ENCODE data around the gene EDEM2. TPM values are rescaled to one million over a fixed set of nuclear protein-coding genes. Genes with fewer than 3 reads are reported as not detected.
A peak's percentile ranks its signal among the peaks of the same experiment; 100 is the strongest.

Gene EDEM2
- polyA plus RNA-seq, 2 of the 4 experiments (the other 2 are of a cell fraction) = 41.6 to 51.2 TPM

DNA sequence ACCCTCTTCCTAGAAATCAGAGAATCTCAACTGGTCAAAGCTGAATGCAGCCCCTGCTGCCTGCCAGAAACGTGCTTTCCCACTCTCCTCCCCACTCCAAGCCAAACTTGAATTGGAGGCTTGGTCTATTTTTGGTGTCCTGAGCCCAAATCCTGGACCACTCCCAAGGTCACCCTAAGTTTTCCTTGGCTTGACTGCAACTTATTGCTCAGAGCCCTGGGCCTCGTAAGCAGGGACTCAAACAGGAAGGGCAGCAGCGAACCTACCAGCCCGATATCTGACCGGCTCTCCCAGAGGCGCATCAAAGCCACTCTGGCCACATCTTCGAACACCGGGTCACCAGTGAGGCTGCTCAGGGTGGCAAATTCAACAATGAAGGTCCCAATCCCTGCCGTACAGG lies 12.7 kb downstream of the EDEM2 start:
- no peak for FAIRE-seq
- POLR2A ChIA-PET = no interaction called here
- 92% methylated on average over 9 of the region's 9 CpGs for WGBS (ENCODE audit: missing lambda C conversion rate)

DNA sequence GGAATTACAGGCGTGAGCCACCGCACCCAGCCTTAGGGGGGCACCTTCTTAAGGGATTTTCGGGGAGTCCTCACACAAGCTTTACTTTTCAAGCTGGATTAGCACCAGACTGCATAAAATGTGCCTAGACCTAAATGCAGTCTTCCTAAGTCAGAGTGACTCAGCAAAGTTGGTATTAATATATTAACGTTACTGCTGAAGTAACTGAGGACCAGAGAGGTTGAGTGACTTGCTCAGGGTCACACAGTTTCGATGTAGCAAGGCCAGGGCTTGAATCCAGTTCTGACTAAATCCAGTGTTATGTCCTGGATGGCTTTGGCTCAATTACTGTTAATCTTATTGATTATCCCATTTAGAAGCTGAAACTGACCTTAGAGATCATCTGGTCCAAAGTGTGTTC lies 13.4 kb downstream of the EDEM2 start:
- Histone ChIP-seq H3K4me2 (peak overlapping the region; percentile 22; the same call in 1 of the 3 replicates), H3K4me1 (peaks cover 52% of the 10 kb centered on the region), H3K4me3 (no peak overlapping the region), H3K27ac (peak overlapping the region; percentile 71 to 78), H3K9me3 (no peaks in the 10 kb centered on the region)
- TF ChIP-seq HOXB5 (CRISPR knock-in tag; IDR thresholded peaks at IDR 0.05) = peak; percentile 27; the same call in 1 of the 2 replicates
- no peak for TF ChIP-seq CHD4 (IDR thresholded peaks at IDR 0.05; ENCODE audit: borderline replicate concordance)
- TF ChIP-seq MAFK (IDR thresholded peaks at IDR 0.05; ENCODE audit: partially characterized antibody) = peak; percentile 93
- TF ChIP-seq NFE2L2 (conservative IDR thresholded peaks at IDR 0.05; ENCODE audit: low read length) = peak; percentile 89
- TF ChIP-seq HOXB13 (CRISPR knock-in tag; IDR thresholded peaks at IDR 0.05; ENCODE audit: low read depth) = peak; percentile 74; the same call in 1 of the 2 replicates
- 0 out of 2 replicates have a peak, but pooled peaks have one; percentile 33 for TF ChIP-seq TP53 (CRISPR knock-in tag; IDR thresholded peaks at IDR 0.05)
- TF ChIP-seq ZFP36 (IDR thresholded peaks at IDR 0.05; ENCODE audit: borderline replicate concordance, partially characterized antibody) = peak; percentile 69
- no peak for TF ChIP-seq POLR2A (IDR thresholded peaks at IDR 0.05; ENCODE audit: low read length)
- no peak for TF ChIP-seq ZC3H11A (IDR thresholded peaks at IDR 0.05)
- no peak for TF ChIP-seq GATA3 (IDR thresholded peaks at IDR 0.05; ENCODE audit: borderline replicate concordance)
- ChIA-PET CTCF (interaction anchor here (0.5 to 3.3 kb wide), 6 partner anchors 38 to 308 kb away, joined by 3 to 14 read pairs (median 3); no protein-coding TSS in a partner anchor), POLR2A (no interaction called here)
- ATAC-seq (no peak), FAIRE-seq (no peak), DNase-seq (ENCODE audit: low read depth in 1 of 2, low spot score in 1 of 2) (peak in 1 of 2 experiments; percentile 41)
- 80% methylated on average over 5 of the region's 5 CpGs for WGBS (ENCODE audit: missing lambda C conversion rate)

More for the DNA sequence above, 12.7 kb downstream of the EDEM2 start:
- DNase-seq (ENCODE audit: low read depth in 1 of 2, low spot score in 1 of 2) (no peak), ATAC-seq (no peak)
- peaks cover 46% of the 10 kb centered on the region for H3K4me1 ChIP-seq
- H3K27ac ChIP-seq = peak overlapping the region; percentile 71 to 78
- CTCF ChIA-PET = interaction anchor here (0.6 to 3.3 kb wide), 4 partner anchors 38 to 280 kb away, joined by 3 to 14 read pairs (median 3); no protein-coding TSS in a partner anchor
- H3K4me2 ChIP-seq = no peak overlapping the region
- H3K4me3 ChIP-seq = no peak overlapping the region
- H3K9me3 ChIP-seq = no peaks in the 10 kb centered on the region
- TF ChIP-seq RARB (CRISPR knock-in tag; IDR thresholded peaks at IDR 0.05) = no peak
- TF ChIP-seq NFE2L2 (conservative IDR thresholded peaks at IDR 0.05; ENCODE audit: low read length) = no peak
- TF ChIP-seq TP53 (CRISPR knock-in tag; IDR thresholded peaks at IDR 0.05) = no peak
- TF ChIP-seq CEBPB (IDR thresholded peaks at IDR 0.05) = no peak
- TF ChIP-seq, protein P1, sequence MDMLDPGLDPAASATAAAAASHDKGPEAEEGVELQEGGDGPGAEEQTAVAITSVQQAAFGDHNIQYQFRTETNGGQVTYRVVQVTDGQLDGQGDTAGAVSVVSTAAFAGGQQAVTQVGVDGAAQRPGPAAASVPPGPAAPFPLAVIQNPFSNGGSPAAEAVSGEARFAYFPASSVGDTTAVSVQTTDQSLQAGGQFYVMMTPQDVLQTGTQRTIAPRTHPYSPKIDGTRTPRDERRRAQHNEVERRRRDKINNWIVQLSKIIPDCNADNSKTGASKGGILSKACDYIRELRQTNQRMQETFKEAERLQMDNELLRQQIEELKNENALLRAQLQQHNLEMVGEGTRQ (IDR thresholded peaks at IDR 0.05) = no peak
- TF ChIP-seq ZFP36 (IDR thresholded peaks at IDR 0.05; ENCODE audit: borderline replicate concordance, partially characterized antibody) = no peak

DNA sequence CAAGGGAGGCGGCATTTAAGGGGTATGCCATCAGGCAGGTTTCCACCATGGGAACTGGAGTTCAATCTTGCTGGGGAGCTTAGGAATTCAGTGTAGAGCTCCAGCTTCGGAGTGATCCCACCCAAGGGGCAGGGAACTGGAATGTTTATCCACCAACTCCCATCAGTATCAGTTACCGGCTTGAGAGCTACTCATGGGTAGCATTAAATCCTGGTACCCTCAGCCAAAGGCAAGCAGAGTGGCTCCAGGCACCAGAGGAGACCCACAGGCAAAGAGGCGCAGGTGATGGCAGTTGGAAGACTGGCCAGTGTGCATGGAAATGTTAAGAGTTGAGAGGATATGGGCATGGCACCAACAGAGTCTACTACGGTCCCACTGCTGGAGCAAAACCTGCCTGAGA lies 14.1 kb downstream of the EDEM2 start:
- CTCF ChIA-PET = interaction anchor here (0.5 to 3.3 kb wide), 3 partner anchors 37 to 309 kb away, joined by 3 to 14 read pairs (median 4); no protein-coding TSS in a partner anchor
- no peak overlapping the region for H3K4me3 ChIP-seq
- FAIRE-seq (no peak), ATAC-seq (no peak), DNase-seq (ENCODE audit: low read depth in 1 of 2, low spot score in 1 of 2) (no peak)
- H3K9me3 ChIP-seq = no peaks in the 10 kb centered on the region
- POLR2A ChIA-PET = interaction anchor here (0.7 kb wide), 1 partner anchor 14 kb away, joined by 4 read pairs; the partner anchor contains the start of gene EDEM2
- no peak overlapping the region for H3K4me2 ChIP-seq
- WGBS (ENCODE audit: missing lambda C conversion rate) = 96% methylated on average over 5 of the region's 5 CpGs
- TF ChIP-seq, protein P2, sequence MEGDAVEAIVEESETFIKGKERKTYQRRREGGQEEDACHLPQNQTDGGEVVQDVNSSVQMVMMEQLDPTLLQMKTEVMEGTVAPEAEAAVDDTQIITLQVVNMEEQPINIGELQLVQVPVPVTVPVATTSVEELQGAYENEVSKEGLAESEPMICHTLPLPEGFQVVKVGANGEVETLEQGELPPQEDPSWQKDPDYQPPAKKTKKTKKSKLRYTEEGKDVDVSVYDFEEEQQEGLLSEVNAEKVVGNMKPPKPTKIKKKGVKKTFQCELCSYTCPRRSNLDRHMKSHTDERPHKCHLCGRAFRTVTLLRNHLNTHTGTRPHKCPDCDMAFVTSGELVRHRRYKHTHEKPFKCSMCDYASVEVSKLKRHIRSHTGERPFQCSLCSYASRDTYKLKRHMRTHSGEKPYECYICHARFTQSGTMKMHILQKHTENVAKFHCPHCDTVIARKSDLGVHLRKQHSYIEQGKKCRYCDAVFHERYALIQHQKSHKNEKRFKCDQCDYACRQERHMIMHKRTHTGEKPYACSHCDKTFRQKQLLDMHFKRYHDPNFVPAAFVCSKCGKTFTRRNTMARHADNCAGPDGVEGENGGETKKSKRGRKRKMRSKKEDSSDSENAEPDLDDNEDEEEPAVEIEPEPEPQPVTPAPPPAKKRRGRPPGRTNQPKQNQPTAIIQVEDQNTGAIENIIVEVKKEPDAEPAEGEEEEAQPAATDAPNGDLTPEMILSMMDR (IDR thresholded peaks at IDR 0.05) = no peak
- peak overlapping the region; percentile 71 to 78; a peak in 5 of 6 replicates for H3K27ac ChIP-seq
- H3K4me1 ChIP-seq = peaks cover 52% of the 10 kb centered on the region

DNA sequence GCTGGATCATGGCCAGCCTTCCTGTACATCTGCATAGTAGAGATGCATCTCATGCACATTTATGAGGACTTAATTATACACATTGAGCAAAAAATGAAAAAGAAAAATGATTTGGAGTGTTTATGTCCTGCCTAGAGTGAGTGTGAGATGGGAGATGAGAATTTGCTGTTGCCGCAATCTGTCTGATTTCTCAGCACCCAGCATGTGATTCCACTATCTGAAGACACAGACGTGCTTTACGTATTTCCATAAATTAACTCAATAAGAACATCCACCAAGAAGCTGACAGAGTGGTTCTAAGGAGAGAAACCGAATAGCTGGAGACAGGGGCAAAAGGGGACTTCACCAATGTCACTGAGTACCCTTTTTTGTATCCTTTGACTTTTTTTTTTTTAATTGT lies 15.2 kb downstream of the EDEM2 start:
- Histone ChIP-seq H3K4me3 (no peak overlapping the region), H3K4me2 (no peak overlapping the region), H3K9me3 (no peaks in the 10 kb centered on the region), H3K4me1 (peaks cover 50% of the 10 kb centered on the region), H3K27ac (peak overlapping the region in 1 of 2 experiments; percentile 78; a peak in 1 of 6 replicates)
- ATAC-seq = no peak
- CTCF ChIA-PET = interaction anchor here (0.6 to 3.3 kb wide), 6 partner anchors 10 to 137 kb away, joined by 3 to 14 read pairs (median 6); no protein-coding TSS in a partner anchor
- FAIRE-seq = no peak
- WGBS (ENCODE audit: missing lambda C conversion rate) = 95% methylated on average over 4 of the region's 4 CpGs
- no peak for DNase-seq (ENCODE audit: low read depth in 1 of 2, low spot score in 1 of 2)
- POLR2A ChIA-PET = no interaction called here
- TF ChIP-seq CBX2 (IDR thresholded peaks at IDR 0.05; ENCODE audit: borderline replicate concordance, low read depth) (no peak), CEBPB (IDR thresholded peaks at IDR 0.05) (no peak), FOXS1 (CRISPR knock-in tag; IDR thresholded peaks at IDR 0.05) (no peak), PHF8 (IDR thresholded peaks at IDR 0.05; ENCODE audit: borderline replicate concordance, low read depth) (no peak), MAZ (IDR thresholded peaks at IDR 0.05; ENCODE audit: borderline replicate concordance, low read depth, low read length) (no peak), POLR2A (IDR thresholded peaks at IDR 0.05; ENCODE audit: low read length) (no peak), TP53 (CRISPR knock-in tag; IDR thresholded peaks at IDR 0.05) (no peak)
- TF ChIP-seq, protein P3, sequence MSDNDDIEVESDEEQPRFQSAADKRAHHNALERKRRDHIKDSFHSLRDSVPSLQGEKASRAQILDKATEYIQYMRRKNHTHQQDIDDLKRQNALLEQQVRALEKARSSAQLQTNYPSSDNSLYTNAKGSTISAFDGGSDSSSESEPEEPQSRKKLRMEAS (IDR thresholded peaks at IDR 0.05) = no peak
